HepG2 (cell line): ENCODE data around the gene NAA38. TPM values are rescaled to one million over a fixed set of nuclear protein-coding genes. Genes with fewer than 3 reads are reported as not detected.

ENCODE experiments used
- ATF4 ChIP-seq, 2 experiments: fragments of 450-650 bp in 1 of 2; sonication (generic) in 1 of 2; formaldehyde crosslinking; IDR thresholded peaks; 2 replicates each; pipeline versions ENCODE4 v1.5.0 to v1.8.0; 2020 to 2022; ENCODE audit warnings: mild to moderate bottlenecking in 1 of 2, missing genetic modification reagents in 1 of 2
- CHD2 ChIP-seq: IDR thresholded peaks from 2 replicates; pipeline ENCODE4 v1.6.1; 2011; ENCODE audit warnings: low read depth, low read length, improper control_type of control experiment
- EED ChIP-seq: sonication (generic); formaldehyde crosslinking; IDR thresholded peaks from 2 replicates; pipeline ENCODE4 v1.5.0; 2020; ENCODE audit warnings: mild to moderate bottlenecking, missing genetic modification reagents
- ISX ChIP-seq: sonication (generic); formaldehyde crosslinking; conservative IDR thresholded peaks from 2 replicates; pipeline ENCODE4 v1.5.0; 2020; ENCODE audit warnings: missing genetic modification reagents
- MAZ ChIP-seq, 2 experiments: sonication (generic) in 1 of 2; formaldehyde crosslinking in 1 of 2; IDR thresholded peaks; 2 replicates each; pipeline versions ENCODE4 v1.5.0 to v1.6.1; 2012 to 2020; ENCODE audit warnings: low read depth in 2 of 2, mild to moderate bottlenecking in 2 of 2, borderline replicate concordance in 1 of 2, improper control_type of control experiment in 1 of 2, low read length in 1 of 2, missing genetic modification reagents in 1 of 2, moderate library complexity in 1 of 2
- MED1 ChIP-seq: sonication (generic); formaldehyde crosslinking; IDR thresholded peaks from 2 replicates; pipeline ENCODE4 v1.4.0; 2020; ENCODE audit warnings: missing genetic modification reagents
- ONECUT2 ChIP-seq: sonication (generic); formaldehyde crosslinking; IDR thresholded peaks from 2 replicates; pipeline ENCODE4 v1.4.0; 2020; ENCODE audit warnings: missing genetic modification reagents
- PITX1 ChIP-seq: sonication (generic); formaldehyde crosslinking; IDR thresholded peaks from 2 replicates; pipeline ENCODE4 v1.5.1; 2020; ENCODE audit warnings: mild to moderate bottlenecking, missing genetic modification reagents
- POLR2A ChIP-seq, 2 experiments: IDR thresholded peaks; 2 replicates each; pipeline ENCODE4 v1.6.1; 2011; ENCODE audit warnings: low read depth in 2 of 2, low read length in 2 of 2, mild to moderate bottlenecking in 1 of 2, moderate library complexity in 1 of 2; ENCODE audit not compliant: insufficient read depth in 1 of 2
- ZBTB10 ChIP-seq: sonication (generic); formaldehyde crosslinking; IDR thresholded peaks from 2 replicates; pipeline ENCODE4 v1.4.0; 2020; ENCODE audit warnings: missing genetic modification reagents, borderline replicate concordance
- ZNF766 ChIP-seq: sonication (generic); formaldehyde crosslinking; IDR thresholded peaks from 2 replicates; pipeline ENCODE4 v1.5.0; 2020; ENCODE audit warnings: missing genetic modification reagents, borderline replicate concordance
- polyA plus RNA-seq, 8 experiments: library from polyadenylated mRNA; depleted of rRNA in 3 of 8; stranded (reverse) in 7 of 8; unstranded in 1 of 8; fragments of >200 nt; fragmentation: Illumina TruSeq in 4 of 8; extraction: Trizol in 4 of 8; gene quantifications; 2 replicates each; pipeline versions ENCODE4 v1.2.1 to v1.2.3, GENCODE V29; 2011 to 2016; ENCODE audit warnings: low read depth in 4 of 8, missing spikeins in 1 of 8, mixed read lengths in 1 of 8; ENCODE audit not compliant: insufficient read depth in 1 of 8
- total RNA-seq, 5 experiments: library from RNA; depleted of rRNA; stranded (reverse); fragments of >200 nt; fragmentation: Illumina TruSeq; extraction: Trizol; gene quantifications; 2 replicates each; pipeline ENCODE4 v1.2.3, GENCODE V29; 2016; ENCODE audit warnings: low read depth in 1 of 5
- TF ChIP-seq, protein P1 (sequence below): sonication (generic); formaldehyde crosslinking; IDR thresholded peaks from 2 replicates; pipeline ENCODE4 v1.4.0; 2020; ENCODE audit warnings: missing genetic modification reagents
- TF ChIP-seq, protein P2 (sequence below), 2 experiments: sonication (generic) in 1 of 2; formaldehyde crosslinking in 1 of 2; IDR thresholded peaks; 2 replicates each; pipeline versions ENCODE4 v1.6.1 to v1.9.0; 2014 to 2022; ENCODE audit warnings: antibody characterized with exemption in 1 of 2, borderline replicate concordance in 1 of 2, inconsistent platforms in 1 of 2, low read depth in 1 of 2, missing genetic modification reagents in 1 of 2

NAA38 gene
- total and polyA plus RNA-seq, 2 of the 13 experiments (the other 11 are each of a cell fraction or from before 2014, with no cell fraction given) = 46.9 to 91.6 TPM

- TF ChIP-seq MED1 (CRISPR knock-in tag) = no peak
- TF ChIP-seq MAZ (IDR thresholded peaks at IDR 0.05; ENCODE audit: borderline replicate concordance, low read depth, low read length) = peak; percentile 20; the same call in 1 of the 2 replicates
- TF ChIP-seq MAZ (CRISPR knock-in tag; IDR thresholded peaks at IDR 0.05; ENCODE audit: low read depth) = peak; percentile 75
- TF ChIP-seq EED (CRISPR knock-in tag) = 0 out of 2 replicates have a peak, but pooled peaks have one; percentile 15
- peak; percentile 21 to 99; a peak in 2 of 4 replicates for TF ChIP-seq ATF4 (CRISPR knock-in tag; IDR thresholded peaks at IDR 0.05)
- no peak for TF ChIP-seq ISX
- TF ChIP-seq ZBTB10 (CRISPR knock-in tag) = no peak
- peak; percentile 49 to 54; a peak in 2 of 4 replicates for TF ChIP-seq POLR2A (IDR thresholded peaks at IDR 0.05; ENCODE audit: insufficient read depth in 1 of 2, low read depth in 2 of 2, low read length in 2 of 2)
- TF ChIP-seq, protein P1, sequence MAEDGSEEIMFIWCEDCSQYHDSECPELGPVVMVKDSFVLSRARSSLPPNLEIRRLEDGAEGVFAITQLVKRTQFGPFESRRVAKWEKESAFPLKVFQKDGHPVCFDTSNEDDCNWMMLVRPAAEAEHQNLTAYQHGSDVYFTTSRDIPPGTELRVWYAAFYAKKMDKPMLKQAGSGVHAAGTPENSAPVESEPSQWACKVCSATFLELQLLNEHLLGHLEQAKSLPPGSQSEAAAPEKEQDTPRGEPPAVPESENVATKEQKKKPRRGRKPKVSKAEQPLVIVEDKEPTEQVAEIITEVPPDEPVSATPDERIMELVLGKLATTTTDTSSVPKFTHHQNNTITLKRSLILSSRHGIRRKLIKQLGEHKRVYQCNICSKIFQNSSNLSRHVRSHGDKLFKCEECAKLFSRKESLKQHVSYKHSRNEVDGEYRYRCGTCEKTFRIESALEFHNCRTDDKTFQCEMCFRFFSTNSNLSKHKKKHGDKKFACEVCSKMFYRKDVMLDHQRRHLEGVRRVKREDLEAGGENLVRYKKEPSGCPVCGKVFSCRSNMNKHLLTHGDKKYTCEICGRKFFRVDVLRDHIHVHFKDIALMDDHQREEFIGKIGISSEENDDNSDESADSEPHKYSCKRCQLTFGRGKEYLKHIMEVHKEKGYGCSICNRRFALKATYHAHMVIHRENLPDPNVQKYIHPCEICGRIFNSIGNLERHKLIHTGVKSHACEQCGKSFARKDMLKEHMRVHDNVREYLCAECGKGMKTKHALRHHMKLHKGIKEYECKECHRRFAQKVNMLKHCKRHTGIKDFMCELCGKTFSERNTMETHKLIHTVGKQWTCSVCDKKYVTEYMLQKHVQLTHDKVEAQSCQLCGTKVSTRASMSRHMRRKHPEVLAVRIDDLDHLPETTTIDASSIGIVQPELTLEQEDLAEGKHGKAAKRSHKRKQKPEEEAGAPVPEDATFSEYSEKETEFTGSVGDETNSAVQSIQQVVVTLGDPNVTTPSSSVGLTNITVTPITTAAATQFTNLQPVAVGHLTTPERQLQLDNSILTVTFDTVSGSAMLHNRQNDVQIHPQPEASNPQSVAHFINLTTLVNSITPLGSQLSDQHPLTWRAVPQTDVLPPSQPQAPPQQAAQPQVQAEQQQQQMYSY (CRISPR knock-in tag) = peak; percentile 47; the same call in 1 of the 2 replicates
- TF ChIP-seq CHD2 = no peak
- TF ChIP-seq ONECUT2 (CRISPR knock-in tag) = no peak
- TF ChIP-seq PITX1 = no peak
- TF ChIP-seq ZNF766 (CRISPR knock-in tag) = no peak
- TF ChIP-seq, protein P2, sequence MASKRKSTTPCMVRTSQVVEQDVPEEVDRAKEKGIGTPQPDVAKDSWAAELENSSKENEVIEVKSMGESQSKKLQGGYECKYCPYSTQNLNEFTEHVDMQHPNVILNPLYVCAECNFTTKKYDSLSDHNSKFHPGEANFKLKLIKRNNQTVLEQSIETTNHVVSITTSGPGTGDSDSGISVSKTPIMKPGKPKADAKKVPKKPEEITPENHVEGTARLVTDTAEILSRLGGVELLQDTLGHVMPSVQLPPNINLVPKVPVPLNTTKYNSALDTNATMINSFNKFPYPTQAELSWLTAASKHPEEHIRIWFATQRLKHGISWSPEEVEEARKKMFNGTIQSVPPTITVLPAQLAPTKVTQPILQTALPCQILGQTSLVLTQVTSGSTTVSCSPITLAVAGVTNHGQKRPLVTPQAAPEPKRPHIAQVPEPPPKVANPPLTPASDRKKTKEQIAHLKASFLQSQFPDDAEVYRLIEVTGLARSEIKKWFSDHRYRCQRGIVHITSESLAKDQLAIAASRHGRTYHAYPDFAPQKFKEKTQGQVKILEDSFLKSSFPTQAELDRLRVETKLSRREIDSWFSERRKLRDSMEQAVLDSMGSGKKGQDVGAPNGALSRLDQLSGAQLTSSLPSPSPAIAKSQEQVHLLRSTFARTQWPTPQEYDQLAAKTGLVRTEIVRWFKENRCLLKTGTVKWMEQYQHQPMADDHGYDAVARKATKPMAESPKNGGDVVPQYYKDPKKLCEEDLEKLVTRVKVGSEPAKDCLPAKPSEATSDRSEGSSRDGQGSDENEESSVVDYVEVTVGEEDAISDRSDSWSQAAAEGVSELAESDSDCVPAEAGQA (IDR thresholded peaks at IDR 0.05; ENCODE audit: low read depth) = no peak
- TF ChIP-seq, protein P2 (CRISPR knock-in tag; IDR thresholded peaks at IDR 0.05; ENCODE audit: borderline replicate concordance) = no peak
Observed at GRCh38 chr17:7838090-7839075, 19.0 kb downstream of the NAA38 start (continued).
